Panc1 (cell line): Measurements from ENCODE around the gene NID2.

ENCODE experiments used
- CTCF ChIP-seq: fragments of 450-650 bp; IDR thresholded peaks from 2 replicates; pipeline ENCODE4 v1.5.1; 2017; ENCODE audit warnings: mild to moderate bottlenecking
- POLR2AphosphoS5 ChIP-seq: IDR thresholded peaks from 2 replicates; pipeline ENCODE4 v1.6.1; 2012; ENCODE audit warnings: mild to moderate bottlenecking, low read depth, low read length, moderate library complexity
- REST ChIP-seq, 2 experiments: IDR thresholded peaks; 2 replicates each; pipeline ENCODE4 v1.6.1; 2011 to 2012; ENCODE audit warnings: low read depth in 2 of 2, control low read depth in 1 of 2, low read length in 1 of 2, mild to moderate bottlenecking in 1 of 2, moderate library complexity in 1 of 2; ENCODE audit not compliant: insufficient read depth in 1 of 2

GRCh38 chr14:52000696-52001095 lies 68.2 kb downstream of the NID2 start:
- TF ChIP-seq POLR2AphosphoS5, result no peak
- TF ChIP-seq REST (IDR thresholded peaks at IDR 0.05; ENCODE audit: insufficient read depth in 1 of 2, low read depth in 2 of 2, low read length in 1 of 2), result no peak
- TF ChIP-seq CTCF, result no peak
